ENCODE results near the gene FBXO15.

FBXO15 gene

DNA sequence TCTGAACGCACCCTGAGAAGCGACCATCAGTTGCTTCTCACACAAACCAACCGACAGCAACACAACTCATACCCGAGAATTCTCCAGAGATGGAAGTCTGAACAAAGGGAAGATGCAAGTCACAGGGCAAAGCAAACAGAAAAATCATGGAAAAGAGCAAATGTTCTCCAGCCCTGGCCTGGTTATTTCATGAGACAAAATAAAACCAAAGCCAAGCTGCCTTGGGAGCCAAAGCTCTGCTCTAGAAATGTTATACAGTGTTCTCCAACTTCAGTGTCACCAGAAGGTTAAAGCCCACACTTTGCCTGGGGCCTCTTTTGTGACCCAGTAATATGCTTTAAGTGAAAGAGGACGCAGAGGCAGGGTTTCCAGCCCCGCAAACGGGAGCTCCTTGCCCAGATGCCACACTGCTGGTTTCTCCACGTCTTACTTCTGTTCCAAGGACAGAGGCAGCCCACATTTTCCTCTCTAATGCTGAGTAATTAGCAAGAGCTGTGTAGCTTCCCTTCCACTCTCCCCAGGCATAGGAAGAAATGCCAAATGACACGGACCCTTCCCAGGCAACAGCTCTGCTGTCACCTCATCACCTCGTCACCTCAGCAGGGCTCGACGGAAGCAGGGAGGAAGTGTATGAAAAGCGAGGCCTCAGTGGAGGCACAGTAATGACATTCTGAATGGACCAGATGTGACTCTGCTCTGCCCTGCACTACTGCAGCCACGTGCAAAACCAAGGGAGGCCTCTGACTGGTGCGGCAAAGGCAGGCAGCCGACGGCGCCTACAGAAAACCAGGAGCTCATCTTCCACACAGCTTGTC is 64.7 kb downstream of the FBXO15 start:
- H3K4me3 ChIP-seq (ENCODE audit: low read depth, low read length) = no peak overlapping the region
- H3K79me2 ChIP-seq = no peaks in the 10 kb centered on the region
- H3K27me3 ChIP-seq (ENCODE audit: control insufficient read depth, insufficient read depth, low read length) = no peaks in the 10 kb centered on the region
- no peak overlapping the region for H3K4me2 ChIP-seq (ENCODE audit: low read length)
- peak overlapping the region; percentile 35 for H2AFZ ChIP-seq
- no peaks in the 10 kb centered on the region for H3K36me3 ChIP-seq (ENCODE audit: control insufficient read depth, insufficient read depth, low read length)
- no peak overlapping the region for H3K9ac ChIP-seq
- no peaks in the 10 kb centered on the region for H3K9me3 ChIP-seq (ENCODE audit: control insufficient read depth, low read length)
- TF ChIP-seq, protein P1, sequence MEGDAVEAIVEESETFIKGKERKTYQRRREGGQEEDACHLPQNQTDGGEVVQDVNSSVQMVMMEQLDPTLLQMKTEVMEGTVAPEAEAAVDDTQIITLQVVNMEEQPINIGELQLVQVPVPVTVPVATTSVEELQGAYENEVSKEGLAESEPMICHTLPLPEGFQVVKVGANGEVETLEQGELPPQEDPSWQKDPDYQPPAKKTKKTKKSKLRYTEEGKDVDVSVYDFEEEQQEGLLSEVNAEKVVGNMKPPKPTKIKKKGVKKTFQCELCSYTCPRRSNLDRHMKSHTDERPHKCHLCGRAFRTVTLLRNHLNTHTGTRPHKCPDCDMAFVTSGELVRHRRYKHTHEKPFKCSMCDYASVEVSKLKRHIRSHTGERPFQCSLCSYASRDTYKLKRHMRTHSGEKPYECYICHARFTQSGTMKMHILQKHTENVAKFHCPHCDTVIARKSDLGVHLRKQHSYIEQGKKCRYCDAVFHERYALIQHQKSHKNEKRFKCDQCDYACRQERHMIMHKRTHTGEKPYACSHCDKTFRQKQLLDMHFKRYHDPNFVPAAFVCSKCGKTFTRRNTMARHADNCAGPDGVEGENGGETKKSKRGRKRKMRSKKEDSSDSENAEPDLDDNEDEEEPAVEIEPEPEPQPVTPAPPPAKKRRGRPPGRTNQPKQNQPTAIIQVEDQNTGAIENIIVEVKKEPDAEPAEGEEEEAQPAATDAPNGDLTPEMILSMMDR (IDR thresholded peaks at IDR 0.05) = peak; percentile 8
- no peaks in the 10 kb centered on the region for H3K4me1 ChIP-seq
- H3K27ac ChIP-seq = no peak overlapping the region

GRCh38 chr18:74081966-74082741 is 65.5 kb downstream of the FBXO15 start:
- H3K4me3 ChIP-seq (ENCODE audit: low read depth, low read length) = no peak overlapping the region
- TF ChIP-seq, protein P1 (IDR thresholded peaks at IDR 0.05) = no peak
- no peaks in the 10 kb centered on the region for H3K36me3 ChIP-seq (ENCODE audit: control insufficient read depth, insufficient read depth, low read length)
- H3K4me1 ChIP-seq = no peaks in the 10 kb centered on the region
- H3K4me2 ChIP-seq (ENCODE audit: low read length) = no peak overlapping the region
- no peaks in the 10 kb centered on the region for H3K27me3 ChIP-seq (ENCODE audit: control insufficient read depth, insufficient read depth, low read length)
- H3K79me2 ChIP-seq = no peaks in the 10 kb centered on the region
- no peak overlapping the region for H3K27ac ChIP-seq
- H3K9me3 ChIP-seq (ENCODE audit: control insufficient read depth, low read length) = no peaks in the 10 kb centered on the region
- H2AFZ ChIP-seq = peak overlapping the region; percentile 35
- H3K9ac ChIP-seq = no peak overlapping the region

DNA sequence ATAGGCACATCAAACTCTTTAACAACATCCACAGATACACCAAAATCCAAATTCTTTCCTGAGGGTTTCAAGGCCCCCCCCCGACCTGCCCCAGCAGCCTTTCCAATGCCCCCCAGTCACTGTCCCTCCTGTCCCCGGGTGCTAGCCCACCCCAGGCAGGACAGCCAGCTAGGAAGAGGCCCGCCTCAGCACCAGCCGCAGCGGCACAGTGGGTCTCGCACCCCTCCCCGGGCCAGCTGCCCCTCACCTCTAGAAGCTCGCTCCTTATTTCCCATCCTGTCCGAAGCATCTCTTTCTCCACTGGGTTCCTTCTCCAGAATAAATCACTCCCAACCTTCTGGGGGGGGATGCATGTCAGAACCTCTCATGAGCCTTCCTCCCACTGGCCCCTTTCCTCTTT is 69.4 kb downstream of the FBXO15 start:
- no peaks in the 10 kb centered on the region for H3K4me1 ChIP-seq
- no peak overlapping the region for H3K4me2 ChIP-seq (ENCODE audit: low read length)
- H3K9ac ChIP-seq = no peak overlapping the region
- no peaks in the 10 kb centered on the region for H3K27me3 ChIP-seq (ENCODE audit: control insufficient read depth, insufficient read depth, low read length)
- H3K79me2 ChIP-seq = no peaks in the 10 kb centered on the region
- H3K4me3 ChIP-seq (ENCODE audit: low read depth, low read length) = no peak overlapping the region
- H2AFZ ChIP-seq = no peak overlapping the region
- no peak overlapping the region for H3K27ac ChIP-seq
- H3K9me3 ChIP-seq (ENCODE audit: control insufficient read depth, low read length) = no peaks in the 10 kb centered on the region
- TF ChIP-seq, protein P1 (IDR thresholded peaks at IDR 0.05) = no peak
- H3K36me3 ChIP-seq (ENCODE audit: control insufficient read depth, insufficient read depth, low read length) = no peaks in the 10 kb centered on the region

DNA sequence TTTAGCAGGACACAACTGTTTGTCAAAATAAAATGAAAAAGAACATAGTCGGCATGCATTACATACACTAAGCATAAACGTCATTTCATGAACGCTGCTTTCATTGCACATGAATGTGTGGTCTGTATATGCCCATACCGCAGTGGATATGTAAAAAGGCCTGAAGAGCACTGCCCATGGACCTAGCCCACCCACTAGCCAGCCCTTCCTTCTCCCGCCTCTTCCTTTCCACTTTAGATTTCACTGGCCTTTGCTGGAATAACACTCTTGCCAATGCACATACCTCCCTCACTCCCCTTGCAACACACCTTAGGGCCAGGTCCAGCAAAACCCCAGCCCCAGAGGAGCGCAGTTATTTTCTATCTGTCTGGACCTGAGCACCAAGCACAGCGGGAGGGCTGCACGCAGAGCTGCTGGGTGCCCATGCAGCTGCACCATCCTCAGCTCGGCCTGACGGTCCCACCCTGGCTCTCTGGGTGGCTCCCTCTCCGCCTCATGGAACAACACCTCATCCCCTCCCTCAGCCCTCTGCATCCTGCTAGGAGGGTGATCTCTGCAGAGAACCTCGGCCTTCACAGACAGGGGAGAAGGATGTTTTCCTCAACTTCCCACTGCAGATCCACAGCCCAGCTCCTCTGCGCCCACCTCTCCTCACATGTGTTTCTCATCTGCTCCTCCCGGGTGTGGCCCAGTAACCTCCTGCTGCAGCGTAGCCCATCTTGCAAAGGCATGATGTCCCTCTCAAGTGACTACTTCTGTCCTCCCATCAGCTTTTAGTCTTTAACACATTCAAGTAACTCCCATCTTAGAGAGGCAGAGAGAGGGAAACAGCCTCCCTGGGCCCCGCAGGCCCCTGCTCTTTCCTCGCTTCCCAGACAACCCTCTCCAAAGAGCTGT is 72.7 kb downstream of the FBXO15 start:
- H3K4me2 ChIP-seq (ENCODE audit: low read length) = no peak overlapping the region
- H2AFZ ChIP-seq = no peak overlapping the region
- no peak overlapping the region for H3K27ac ChIP-seq
- H3K4me1 ChIP-seq = no peaks in the 10 kb centered on the region
- no peaks in the 10 kb centered on the region for H3K36me3 ChIP-seq (ENCODE audit: control insufficient read depth, insufficient read depth, low read length)
- TF ChIP-seq, protein P1 (IDR thresholded peaks at IDR 0.05) = no peak
- no peaks in the 10 kb centered on the region for H3K79me2 ChIP-seq
- H3K9ac ChIP-seq = no peak overlapping the region
- no peaks in the 10 kb centered on the region for H3K27me3 ChIP-seq (ENCODE audit: control insufficient read depth, insufficient read depth, low read length)
- H3K4me3 ChIP-seq (ENCODE audit: low read depth, low read length) = no peak overlapping the region
- H3K9me3 ChIP-seq (ENCODE audit: control insufficient read depth, low read length) = no peaks in the 10 kb centered on the region
